PC-9 (cell line): ENCODE data around the gene CLASRP.

Experiments used
- CTCF ChIP-seq: fragments of 200-600 bp; sonication (generic); conservative IDR thresholded peaks from 2 replicates; pipeline ENCODE4 v1.6.1; 2017; ENCODE audit warnings: mixed run types, antibody characterized with exemption, mild to moderate bottlenecking, moderate library complexity
- EZH2 ChIP-seq: fragments of 200-600 bp; sonication (generic); IDR thresholded peaks from 2 replicates; pipeline ENCODE4 v1.8.0; 2017; ENCODE audit warnings: antibody characterized with exemption, low read depth

GRCh38 chr19:45079063-45079910, 40.4 kb downstream of the CLASRP start, which contains the start of gene GEMIN7:
- TF ChIP-seq EZH2 (no peak), CTCF (no peak)
